Ascending aorta (tissue), 2 donors: Measurements from ENCODE around the gene HYAL1. TPM values are rescaled to one million over a fixed set of nuclear protein-coding genes. Genes with fewer than 3 reads are reported as not detected.

Source experiments
- DNase-seq, 2 donors: peaks; one replicate each; pipeline ENCODE4 v3.0.0-alpha.2; 2019; ENCODE audit warnings: low spot score in 2 of 2
- H3K27ac ChIP-seq, 2 donors: fragments of 200-600 bp; sonication (generic); one replicate each; pipeline ENCODE4 v1.5.1; 2016 to 2017; ENCODE audit warnings: mild to moderate bottlenecking in 1 of 2
- H3K27me3 ChIP-seq: fragments of 200-600 bp; sonication (generic); one replicate; pipeline ENCODE4 v1.5.1; 2017
- H3K36me3 ChIP-seq, 2 donors: fragments of 200-600 bp; sonication (generic); one replicate each; pipeline ENCODE4 v1.5.1; 2016
- H3K4me1 ChIP-seq, 2 donors: fragments of 200-600 bp; sonication (generic); one replicate each; pipeline ENCODE4 v1.5.1; 2016 to 2017; ENCODE audit warnings: mild to moderate bottlenecking in 1 of 2
- H3K4me3 ChIP-seq, 2 donors: fragments of 200-600 bp; sonication (generic); one replicate each; pipeline ENCODE4 v1.5.1; 2016 to 2017; ENCODE audit warnings: mild to moderate bottlenecking in 1 of 2
- H3K9me3 ChIP-seq, 2 donors: fragments of 200-600 bp; sonication (generic); one replicate each; pipeline ENCODE4 v1.5.1; 2016
- CTCF ChIP-seq, 3 experiments: fragments of 200-600 bp in 2 of 3; fragments of 450-650 bp in 1 of 3; sonication (generic) in 2 of 3; IDR thresholded peaks; one replicate each; pipeline ENCODE4 v1.5.1; 2016 to 2019; ENCODE audit warnings: antibody characterized with exemption in 3 of 3, mild to moderate bottlenecking in 1 of 3, moderate library complexity in 1 of 3
- intact Hi-C: fragments of 100-400 bp; cut with DNase I; formaldehyde crosslinking; loops from one replicate; pipeline ENCODE4 v1.15.1; 2023
- total RNA-seq: library from RNA; depleted of rRNA; stranded (reverse); fragments of >200 nt; gene quantifications from one replicate; pipeline ENCODE4 v1.1.0, GENCODE V29; 2016

Gene HYAL1
- total RNA-seq, 1 donor from 2014 or later, result 49.5 TPM

DNA sequence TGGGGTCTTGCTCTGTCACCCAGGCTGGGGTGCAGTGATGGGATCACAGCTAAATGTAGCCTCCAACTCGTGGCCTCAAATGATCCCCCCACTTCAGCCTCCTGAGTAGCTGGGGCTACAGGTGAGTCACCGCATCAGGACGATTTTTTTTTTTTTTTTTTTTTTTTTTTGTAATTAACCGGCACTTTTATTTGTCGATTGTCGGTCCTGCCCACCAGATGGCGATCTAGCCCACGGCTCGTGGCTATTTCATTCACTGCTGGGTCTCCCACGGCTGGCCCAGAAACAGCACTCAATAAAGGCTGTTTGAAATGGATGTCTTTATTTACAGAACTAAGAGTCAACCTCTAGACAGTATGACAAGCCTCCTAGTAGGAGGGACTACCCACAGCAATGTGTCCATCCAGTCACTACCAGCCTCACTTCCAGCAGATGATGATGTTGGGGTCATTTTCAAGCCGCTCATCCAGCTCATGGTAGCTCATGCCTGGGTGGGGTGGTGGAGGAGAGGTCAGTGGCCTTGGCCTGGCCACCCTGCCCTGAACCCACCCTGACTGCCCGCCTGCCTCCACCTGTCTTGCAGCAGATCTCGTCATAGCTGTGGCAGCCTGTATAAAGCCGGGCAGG lies 43.9 kb upstream of the HYAL1 start:
- DNase-seq, result peak in 1 of 2 donors; percentile 80

GRCh38 chr3:50345586-50346234 lies 42.3 kb upstream of the HYAL1 start, which contains the start of gene ZMYND10:
Gene ZMYND10, minus strand, starts transcription at chr3:50345732. Its CDS starts 153 bp downstream, at chr3:50345579.
- no peaks in the 10 kb centered on the region for H3K27me3 ChIP-seq
- intact Hi-C loops, result no loop called here
- H3K36me3 ChIP-seq, result peaks cover 0 to 13% of the 10 kb centered on the region in 2 donors
- TF ChIP-seq CTCF (IDR thresholded peaks at IDR 0.05), result no peak
- H3K4me3 ChIP-seq, result peak within 1 kb of the TSS; percentile 43 to 63
- peaks cover 15 to 25% of the 10 kb centered on the region in 2 donors for H3K4me1 ChIP-seq
- no peaks in the 10 kb centered on the region for H3K9me3 ChIP-seq
- DNase-seq, result no peak
- H3K27ac ChIP-seq, result no peak within 1 kb of the TSS

More for the DNA sequence above, 43.9 kb upstream of the HYAL1 start:
- H3K27me3 ChIP-seq, result no peaks in the 10 kb centered on the region
- H3K4me1 ChIP-seq, result peaks cover 19 to 26% of the 10 kb centered on the region in 2 donors
- no peak overlapping the region for H3K4me3 ChIP-seq
- intact Hi-C loops, result loop anchor here (1.0 kb wide), 1 partner anchor 195 kb away; no protein-coding TSS in a partner anchor
- H3K9me3 ChIP-seq, result no peaks in the 10 kb centered on the region
- peak; percentile 28 to 54 (median 39) for TF ChIP-seq CTCF (IDR thresholded peaks at IDR 0.05)
- H3K27ac ChIP-seq, result peak overlapping the region in 1 of 2 donors; percentile 42
- peaks cover 0 to 13% of the 10 kb centered on the region in 2 donors for H3K36me3 ChIP-seq

DNA sequence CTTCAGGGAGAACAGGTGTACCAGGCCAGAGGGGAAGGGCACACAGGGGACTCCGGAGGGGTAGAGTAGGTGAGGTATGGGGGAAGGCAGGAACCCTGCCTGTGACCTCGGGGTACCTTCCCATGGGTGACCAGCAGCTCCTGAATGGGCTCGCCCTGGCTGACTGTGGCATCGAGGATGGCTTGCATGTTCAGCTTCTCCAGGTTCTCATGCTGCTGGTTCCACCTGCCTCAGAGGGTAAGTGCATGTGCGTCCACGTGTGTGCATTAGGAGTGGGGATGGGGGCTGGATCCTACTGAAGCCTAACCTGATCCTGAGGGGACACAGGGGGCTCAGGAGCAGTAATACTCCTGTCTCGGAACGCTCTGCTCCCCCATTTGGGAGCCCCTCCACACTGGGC lies 41.6 kb upstream of the HYAL1 start:
- Histone ChIP-seq H3K9me3 (no peaks in the 10 kb centered on the region), H3K4me3 (peak overlapping the region; percentile 43 to 63), H3K36me3 (peaks cover 0 to 13% of the 10 kb centered on the region in 2 donors), H3K27ac (no peak overlapping the region), H3K4me1 (peaks cover 20 to 31% of the 10 kb centered on the region in 2 donors), H3K27me3 (no peaks in the 10 kb centered on the region)
- no peak for TF ChIP-seq CTCF (IDR thresholded peaks at IDR 0.05)
- intact Hi-C loops, result no loop called here
- DNase-seq, result no peak

DNA sequence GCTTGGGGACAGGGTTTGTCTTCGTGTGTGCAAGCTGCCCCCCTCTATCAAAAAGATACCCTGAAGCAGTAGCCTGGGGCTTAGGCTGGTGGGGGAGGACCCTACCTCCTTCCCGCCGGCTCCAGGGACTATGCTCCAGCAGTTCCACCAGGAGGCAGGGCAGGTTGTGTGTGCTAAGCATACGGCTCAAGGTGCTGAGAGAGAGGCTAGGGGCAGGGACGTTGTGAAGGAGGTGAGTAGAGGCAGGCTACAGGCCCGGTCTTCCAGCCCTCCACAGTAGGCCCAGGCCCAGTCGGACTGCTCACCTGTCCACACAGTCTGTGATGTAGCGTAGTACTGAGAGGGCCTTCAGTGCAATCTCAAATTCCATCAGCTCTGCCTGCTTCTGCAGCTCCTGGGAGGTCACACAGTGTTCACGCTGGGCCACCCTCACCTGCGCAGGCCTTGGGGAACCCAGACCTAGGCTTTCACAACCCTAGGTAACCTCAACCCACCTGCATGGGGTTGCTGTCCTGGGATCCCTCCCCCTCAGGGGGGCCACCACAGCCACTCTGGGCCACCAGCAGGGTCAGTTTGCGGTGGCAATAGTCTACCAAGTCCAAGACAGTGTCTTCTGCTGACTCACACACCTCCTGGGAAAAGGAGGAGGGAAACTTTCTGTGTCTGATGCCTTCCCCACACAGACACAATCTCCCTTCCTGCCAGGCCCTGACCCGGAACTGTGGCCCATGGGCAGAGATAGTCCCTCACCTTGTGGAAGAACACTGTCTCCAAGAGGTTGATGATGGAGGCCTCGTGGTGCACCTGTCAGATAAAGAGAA lies 39.6 kb upstream of the HYAL1 start:
- Histone ChIP-seq H3K4me3 (no peak overlapping the region), H3K9me3 (no peaks in the 10 kb centered on the region), H3K4me1 (peaks cover 20 to 41% of the 10 kb centered on the region in 2 donors), H3K27ac (no peak overlapping the region), H3K27me3 (no peaks in the 10 kb centered on the region), H3K36me3 (peaks cover 0 to 6% of the 10 kb centered on the region in 2 donors)
- TF ChIP-seq CTCF (IDR thresholded peaks at IDR 0.05), result no peak
- DNase-seq, result no peak
- intact Hi-C loops, result no loop called here

DNA sequence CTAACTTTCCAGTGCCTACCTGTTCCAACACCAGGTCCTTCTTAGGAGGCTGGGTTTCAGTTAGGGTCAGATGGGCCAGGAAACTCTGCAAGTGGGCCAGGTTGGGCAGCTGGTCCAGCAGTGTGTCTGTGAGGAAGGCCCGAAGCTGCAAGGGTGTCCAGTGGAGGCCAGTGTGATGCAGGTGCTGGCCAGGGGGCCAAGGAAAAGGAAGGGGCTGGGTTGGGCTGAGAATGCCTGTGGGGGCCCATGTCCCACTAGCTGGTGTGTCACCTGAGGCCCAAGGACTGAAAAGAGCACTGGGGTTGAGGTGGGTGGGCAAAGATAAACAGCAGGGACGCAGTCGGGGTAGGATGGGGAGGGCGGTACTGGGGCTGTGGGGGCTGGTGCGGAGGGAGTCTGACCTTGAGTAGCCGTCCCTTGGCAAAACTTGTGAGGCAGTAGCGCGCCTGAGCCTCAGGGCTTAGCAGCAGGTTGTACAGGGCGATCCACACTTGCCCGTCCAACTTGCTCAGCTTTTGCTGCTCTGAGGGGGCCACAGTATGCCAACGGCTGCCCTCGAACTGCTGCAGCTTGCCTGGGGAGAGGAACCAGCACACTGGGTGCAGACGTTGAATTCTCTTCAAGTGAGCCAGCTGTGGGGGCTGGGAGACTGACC lies 38.7 kb upstream of the HYAL1 start:
- Histone ChIP-seq H3K27ac (no peak overlapping the region), H3K9me3 (no peaks in the 10 kb centered on the region), H3K4me1 (peaks cover 21 to 45% of the 10 kb centered on the region in 2 donors), H3K36me3 (no peaks in the 10 kb centered on the region), H3K27me3 (no peaks in the 10 kb centered on the region), H3K4me3 (peak overlapping the region in 1 of 2 donors; percentile 96)
- intact Hi-C loops, result no loop called here
- no peak for DNase-seq
- TF ChIP-seq CTCF (IDR thresholded peaks at IDR 0.05), result no peak
